ENCODE results near the gene SLC45A1. TPM values are rescaled to one million over a fixed set of nuclear protein-coding genes. Genes with fewer than 3 reads are reported as not detected.

SLC45A1 gene
- total RNA-seq, 1 donor from 2014 or later: 13.8 TPM

GRCh38 chr1:8312235-8313218 is 5.4 kb upstream of the SLC45A1 start:
- TF ChIP-seq POLR2AphosphoS5 (IDR thresholded peaks at IDR 0.05; ENCODE audit: insufficient read depth in 1 of 2, low read depth in 1 of 2) (no peak), CTCF (IDR thresholded peaks at IDR 0.05) (no peak), POLR2A (IDR thresholded peaks at IDR 0.05) (no peak)
- H3K4me1 ChIP-seq: peaks cover 2% of the 10 kb centered on the region
- H3K36me3 ChIP-seq: no peaks in the 10 kb centered on the region
- DNase-seq (ENCODE audit: extremely low spot score in 2 of 2): no peak
- intact Hi-C loops (cut with DNase I): loop anchor here (10.0 kb wide), 1 partner anchor 328 kb away; no protein-coding TSS in a partner anchor
- H3K27me3 ChIP-seq: no peaks in the 10 kb centered on the region
- no peak overlapping the region for H3K27ac ChIP-seq
- H3K4me3 ChIP-seq: no peak overlapping the region
- no peaks in the 10 kb centered on the region for H3K9me3 ChIP-seq

GRCh38 chr1:8313231-8313630 is 4.7 kb upstream of the SLC45A1 start:
- H3K36me3 ChIP-seq: no peaks in the 10 kb centered on the region
- DNase-seq (ENCODE audit: extremely low spot score in 2 of 2): no peak
- no peaks in the 10 kb centered on the region for H3K9me3 ChIP-seq
- no peak overlapping the region for H3K4me3 ChIP-seq
- TF ChIP-seq CTCF (IDR thresholded peaks at IDR 0.05) (no peak), POLR2A (IDR thresholded peaks at IDR 0.05) (no peak), POLR2AphosphoS5 (IDR thresholded peaks at IDR 0.05; ENCODE audit: insufficient read depth in 1 of 2, low read depth in 1 of 2) (no peak)
- no peaks in the 10 kb centered on the region for H3K27me3 ChIP-seq
- intact Hi-C loops (cut with DNase I): loop anchor here (10.0 kb wide), 1 partner anchor 328 kb away; no protein-coding TSS in a partner anchor
- H3K4me1 ChIP-seq: peaks cover 7% of the 10 kb centered on the region
- H3K27ac ChIP-seq: no peak overlapping the region

DNA sequence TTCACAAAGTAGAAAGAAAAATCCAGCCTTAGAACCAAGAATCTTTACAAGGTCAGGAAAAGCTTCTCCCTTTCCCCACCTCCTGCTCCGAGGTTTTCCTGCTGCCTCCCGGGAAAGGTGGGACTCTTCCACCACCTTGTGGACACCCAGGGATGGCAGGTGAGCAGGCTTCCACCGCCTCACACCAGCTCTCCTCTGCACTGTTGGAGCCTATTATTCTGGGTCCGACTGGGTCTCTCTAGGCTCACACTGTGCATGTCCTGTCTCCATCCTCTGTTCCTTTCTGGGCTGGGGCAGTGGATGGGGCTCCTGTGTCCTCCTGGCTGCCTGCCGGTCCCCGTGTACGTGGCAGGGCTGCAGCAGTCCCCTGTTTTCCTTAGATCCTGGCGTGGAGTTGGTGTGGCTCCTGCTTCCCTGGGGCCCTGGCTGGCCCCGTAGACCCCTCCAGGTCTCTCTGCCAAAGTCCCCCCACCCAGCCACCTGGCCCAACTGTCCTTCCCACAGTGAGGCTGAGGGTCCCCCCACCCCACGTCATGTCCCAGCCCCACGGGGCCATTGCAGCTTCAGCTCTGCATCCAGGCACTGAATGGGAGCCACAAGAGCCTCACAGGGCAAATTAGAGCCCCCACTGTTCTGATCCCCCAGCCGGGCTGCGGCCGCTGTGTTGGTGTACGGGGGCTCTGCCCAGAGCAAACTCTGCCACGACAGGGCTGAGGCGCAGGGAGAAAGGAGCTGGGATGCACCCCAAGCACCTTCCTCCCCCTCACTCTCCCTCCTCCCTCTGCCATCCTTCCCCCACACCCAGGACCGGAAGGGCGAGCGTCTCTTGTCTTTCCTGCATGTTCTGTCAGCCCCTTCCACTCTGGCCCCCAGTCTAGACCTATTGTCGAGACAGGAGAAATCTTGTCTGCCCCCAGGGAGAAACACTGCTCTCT is 3.3 kb upstream of the SLC45A1 start:
- intact Hi-C loops (cut with DNase I): loop anchor here (5.0 to 10.0 kb wide), 2 partner anchors 287 to 330 kb away; partner anchors contain the start of gene ERRFI1
- no peaks in the 10 kb centered on the region for H3K27me3 ChIP-seq
- peak; percentile 42 to 78 for TF ChIP-seq POLR2AphosphoS5 (IDR thresholded peaks at IDR 0.05; ENCODE audit: insufficient read depth in 1 of 2, low read depth in 1 of 2)
- no peak for TF ChIP-seq POLR2A (IDR thresholded peaks at IDR 0.05)
- TF ChIP-seq CTCF (IDR thresholded peaks at IDR 0.05): peak; percentile 57 to 96 (median 86)
- H3K9me3 ChIP-seq: no peaks in the 10 kb centered on the region
- no peak overlapping the region for H3K4me3 ChIP-seq
- no peaks in the 10 kb centered on the region for H3K36me3 ChIP-seq
- H3K4me1 ChIP-seq: peaks cover 13% of the 10 kb centered on the region
- DNase-seq (ENCODE audit: extremely low spot score in 2 of 2): no peak
- H3K27ac ChIP-seq: no peak overlapping the region

- no peak for DNase-seq (ENCODE audit: extremely low spot score in 2 of 2)
- Histone ChIP-seq H3K9me3 (no peaks in the 10 kb centered on the region), H3K27me3 (no peaks in the 10 kb centered on the region), H3K4me1 (peaks cover 13% of the 10 kb centered on the region), H3K27ac (no peak overlapping the region), H3K4me3 (no peak overlapping the region), H3K36me3 (no peaks in the 10 kb centered on the region)
- TF ChIP-seq POLR2A (IDR thresholded peaks at IDR 0.05) (no peak), POLR2AphosphoS5 (IDR thresholded peaks at IDR 0.05; ENCODE audit: insufficient read depth in 1 of 2, low read depth in 1 of 2) (no peak), CTCF (IDR thresholded peaks at IDR 0.05) (no peak)
- intact Hi-C loops (cut with DNase I): loop anchor here (5.0 to 10.0 kb wide), 2 partner anchors 289 to 331 kb away; partner anchors contain the start of gene ERRFI1
These were observed 2.1 kb upstream of the SLC45A1 start for GRCh38 chr1:8315573-8316475.

Data from vagina (tissue), 2 donors.